Measurements from ENCODE around the gene CCSER2. TPM values are rescaled to one million over a fixed set of nuclear protein-coding genes. Genes with fewer than 3 reads are reported as not detected.

Gene CCSER2
- total RNA-seq, 4 donors from 2014 or later, result 60.5 to 80.6 (median 63.1) TPM

- WGBS, result 97% methylated on average over 4 of the region's 4 CpGs
- intact Hi-C loops (cut with DNase I), result no loop called here
- Histone ChIP-seq H3K36me3 (peaks cover 3 to 11% (median 8%) of the 10 kb centered on the region in 4 donors), H3K27ac (replicated peaks in 1 of 4) (no peak overlapping the region), H3K4me1 (peaks cover 0 to 15% (median 3%) of the 10 kb centered on the region in 4 donors), H3K9me3 (no peaks in the 10 kb centered on the region), H3K4me3 (no peak overlapping the region), H3K27me3 (no peaks in the 10 kb centered on the region)
- DNase-seq (ENCODE audit: extremely low spot score), result no peak
- no peak for TF ChIP-seq CTCF (IDR thresholded peaks at IDR 0.05)
- no peak for TF ChIP-seq POLR2AphosphoS5 (IDR thresholded peaks at IDR 0.05)
- no peak for TF ChIP-seq POLR2A (IDR thresholded peaks at IDR 0.05; ENCODE audit: low read depth)
- TF ChIP-seq EP300 (IDR thresholded peaks at IDR 0.05), result no peak
These were observed 62.9 kb downstream of the CCSER2 start for GRCh38 chr10:84391326-84391725.

GRCh38 chr10:84392181-84392580, 63.8 kb downstream of the CCSER2 start:
- DNase-seq (ENCODE audit: extremely low spot score), result no peak
- TF ChIP-seq POLR2AphosphoS5 (IDR thresholded peaks at IDR 0.05) (no peak), EP300 (IDR thresholded peaks at IDR 0.05) (no peak), POLR2A (IDR thresholded peaks at IDR 0.05; ENCODE audit: low read depth) (no peak), CTCF (IDR thresholded peaks at IDR 0.05) (no peak)
- H3K4me1 ChIP-seq, result peaks cover 0 to 15% (median 3%) of the 10 kb centered on the region in 4 donors
- no peak overlapping the region for H3K4me3 ChIP-seq
- peaks cover 3 to 11% (median 8%) of the 10 kb centered on the region in 4 donors for H3K36me3 ChIP-seq
- H3K27ac ChIP-seq (replicated peaks in 1 of 4), result no peak overlapping the region
- no peaks in the 10 kb centered on the region for H3K27me3 ChIP-seq
- WGBS, result 73% methylated on average over 2 of the region's 2 CpGs
- intact Hi-C loops (cut with DNase I), result no loop called here
- no peaks in the 10 kb centered on the region for H3K9me3 ChIP-seq

- 92% methylated on average over 2 of the region's 2 CpGs for WGBS
- no peak for DNase-seq (ENCODE audit: extremely low spot score)
- TF ChIP-seq POLR2A (IDR thresholded peaks at IDR 0.05; ENCODE audit: low read depth) (no peak), CTCF (IDR thresholded peaks at IDR 0.05) (no peak), EP300 (IDR thresholded peaks at IDR 0.05) (no peak), POLR2AphosphoS5 (IDR thresholded peaks at IDR 0.05) (no peak)
- Histone ChIP-seq H3K36me3 (no peaks in the 10 kb centered on the region), H3K4me1 (peaks cover 0 to 22% (median 6%) of the 10 kb centered on the region in 4 donors), H3K9me3 (no peaks in the 10 kb centered on the region), H3K27me3 (no peaks in the 10 kb centered on the region), H3K27ac (replicated peaks in 1 of 4) (no peak overlapping the region), H3K4me3 (no peak overlapping the region)
- intact Hi-C loops (cut with DNase I), result no loop called here
These were observed 67.2 kb downstream of the CCSER2 start for GRCh38 chr10:84395581-84395980.

GRCh38 chr10:84397735-84398144, 69.4 kb downstream of the CCSER2 start:
- WGBS, result 53% methylated on average over 2 of the region's 2 CpGs
- Histone ChIP-seq H3K27ac (replicated peaks in 1 of 4) (no peak overlapping the region), H3K27me3 (no peaks in the 10 kb centered on the region), H3K36me3 (no peaks in the 10 kb centered on the region), H3K4me1 (peaks cover 0 to 8% (median 5%) of the 10 kb centered on the region in 4 donors), H3K4me3 (no peak overlapping the region), H3K9me3 (no peaks in the 10 kb centered on the region)
- intact Hi-C loops (cut with DNase I), result no loop called here
- TF ChIP-seq CTCF (IDR thresholded peaks at IDR 0.05) (no peak), POLR2A (IDR thresholded peaks at IDR 0.05; ENCODE audit: low read depth) (no peak), POLR2AphosphoS5 (IDR thresholded peaks at IDR 0.05) (no peak), EP300 (IDR thresholded peaks at IDR 0.05) (no peak)
- no peak for DNase-seq (ENCODE audit: extremely low spot score)

- H3K9me3 ChIP-seq, result no peaks in the 10 kb centered on the region
- no peaks in the 10 kb centered on the region for H3K27me3 ChIP-seq
- no peak for TF ChIP-seq EP300 (IDR thresholded peaks at IDR 0.05)
- no peak for TF ChIP-seq POLR2AphosphoS5 (IDR thresholded peaks at IDR 0.05)
- TF ChIP-seq POLR2A (IDR thresholded peaks at IDR 0.05; ENCODE audit: low read depth), result no peak
- no peak for TF ChIP-seq CTCF (IDR thresholded peaks at IDR 0.05)
- no peak overlapping the region for H3K27ac ChIP-seq (replicated peaks in 1 of 4)
- no peak for DNase-seq (ENCODE audit: extremely low spot score)
- intact Hi-C loops (cut with DNase I), result no loop called here
- no peaks in the 10 kb centered on the region for H3K36me3 ChIP-seq
- H3K4me1 ChIP-seq, result peaks cover 0 to 8% (median 5%) of the 10 kb centered on the region in 4 donors
- H3K4me3 ChIP-seq, result no peak overlapping the region
These were observed 70.3 kb downstream of the CCSER2 start for GRCh38 chr10:84398696-84399095.

All from esophagus muscularis mucosa (tissue), 4 donors.